Measurements from ENCODE around the gene RXFP3.
A peak's percentile ranks its signal among the peaks of the same experiment; 100 is the strongest.
"Not testable (repeated sequence)": the region's sequence is repeated elsewhere in the genome, so short reads cannot be mapped to it uniquely, and the experiment has no call there.

The RXFP3 gene

DNA sequence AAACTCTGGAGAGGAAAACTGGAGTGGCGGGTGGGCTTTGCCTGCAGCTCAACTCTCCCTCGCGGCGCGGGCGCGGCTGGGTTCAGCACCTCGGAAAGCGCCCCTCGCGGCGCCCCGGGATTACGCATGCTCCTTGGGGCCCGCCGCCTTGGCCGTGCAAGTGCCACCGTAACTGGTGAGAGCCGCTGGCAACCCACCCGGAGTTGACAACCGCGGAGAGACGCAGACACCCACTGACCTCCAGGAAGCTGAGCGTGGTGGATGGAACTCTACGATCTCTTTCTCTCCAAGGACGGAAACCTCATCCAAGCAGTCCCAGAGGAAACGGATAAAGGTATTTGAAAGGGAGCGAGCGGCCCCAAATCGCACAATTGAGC is 194 bp upstream of the RXFP3 start:
- peak; percentile 7 for DNase-seq

GRCh38 chr5:33937017-33937706 is 976 bp downstream of the RXFP3 start:
- no peak for DNase-seq

DNA sequence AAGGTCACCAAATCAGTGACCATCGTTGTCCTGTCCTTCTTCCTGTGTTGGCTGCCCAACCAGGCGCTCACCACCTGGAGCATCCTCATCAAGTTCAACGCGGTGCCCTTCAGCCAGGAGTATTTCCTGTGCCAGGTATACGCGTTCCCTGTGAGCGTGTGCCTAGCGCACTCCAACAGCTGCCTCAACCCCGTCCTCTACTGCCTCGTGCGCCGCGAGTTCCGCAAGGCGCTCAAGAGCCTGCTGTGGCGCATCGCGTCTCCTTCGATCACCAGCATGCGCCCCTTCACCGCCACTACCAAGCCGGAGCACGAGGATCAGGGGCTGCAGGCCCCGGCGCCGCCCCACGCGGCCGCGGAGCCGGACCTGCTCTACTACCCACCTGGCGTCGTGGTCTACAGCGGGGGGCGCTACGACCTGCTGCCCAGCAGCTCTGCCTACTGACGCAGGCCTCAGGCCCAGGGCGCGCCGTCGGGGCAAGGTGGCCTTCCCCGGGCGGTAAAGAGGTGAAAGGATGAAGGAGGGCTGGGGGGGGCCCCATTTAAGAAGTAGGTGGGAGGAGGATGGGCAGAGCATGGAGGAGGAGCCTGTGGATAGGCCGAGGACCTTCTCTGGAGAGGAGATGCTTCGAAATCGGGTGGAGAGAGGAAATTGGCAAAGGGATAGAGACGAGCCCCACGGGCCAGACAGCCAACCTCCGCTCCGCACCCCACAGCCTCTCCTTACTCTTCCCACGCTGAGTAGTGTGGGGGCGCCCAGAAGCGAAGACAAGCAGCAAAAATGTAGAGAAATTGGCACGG is 1.7 kb downstream of the RXFP3 start:
- DNase-seq, result no peak

- no peak for DNase-seq
Observed at GRCh38 chr5:33938507-33938796, 2.3 kb downstream of the RXFP3 start.

- DNase-seq, result no peak
Observed at GRCh38 chr5:33938881-33939280, 2.7 kb downstream of the RXFP3 start.

- no peak for DNase-seq
Observed at GRCh38 chr5:33939556-33940262, 3.5 kb downstream of the RXFP3 start.

- no peak for DNase-seq
Observed at GRCh38 chr5:33941090-33941489, 4.9 kb downstream of the RXFP3 start.

- DNase-seq, result no peak
Observed at GRCh38 chr5:33944543-33945132, 8.5 kb downstream of the RXFP3 start.

DNA sequence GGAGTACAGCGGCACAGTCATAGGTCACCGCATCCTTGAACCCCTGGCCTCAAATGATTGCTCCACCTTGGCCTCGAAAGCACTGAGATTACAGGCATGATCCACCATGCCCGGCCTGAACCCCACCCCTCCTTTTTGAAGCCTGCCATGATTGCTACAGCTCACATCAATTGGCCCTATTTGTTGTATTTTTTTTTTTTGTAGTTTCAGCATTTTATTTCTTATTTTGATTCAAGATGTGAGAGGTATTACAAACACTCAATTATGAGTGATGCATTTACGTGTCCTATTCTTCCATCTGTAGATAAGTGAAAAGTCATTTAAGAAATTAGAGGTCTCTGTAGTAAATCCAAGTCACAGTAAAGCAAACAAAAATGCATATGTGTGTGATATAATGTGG is 16.0 kb downstream of the RXFP3 start:
- DNase-seq, result not testable (repeated sequence)

DNA sequence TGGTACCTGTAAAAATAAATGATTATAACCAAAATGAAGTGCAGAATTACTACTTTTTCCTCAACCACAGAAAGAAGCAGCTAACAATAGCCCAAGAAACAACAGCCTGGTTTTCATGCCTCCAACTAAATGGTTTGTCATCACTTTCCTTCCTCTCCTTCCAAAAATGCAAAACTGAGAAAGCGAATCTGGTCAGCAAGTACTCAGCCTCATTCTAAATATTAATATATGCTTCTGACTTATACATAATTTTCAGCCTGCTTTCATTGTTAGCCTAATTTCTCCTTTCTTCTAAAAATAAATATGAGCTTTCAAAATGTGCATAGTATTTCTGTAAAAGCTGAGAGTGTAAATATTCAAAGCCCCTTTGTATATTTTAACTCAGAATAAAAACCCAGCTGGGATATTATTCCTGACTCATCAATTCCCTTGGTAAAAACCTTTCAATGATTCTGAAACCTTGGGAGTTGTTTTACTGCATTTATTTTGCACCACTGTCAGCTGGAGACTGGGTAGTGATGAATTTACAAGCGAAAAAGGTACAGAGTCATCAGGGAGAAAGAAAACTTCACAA is 21.5 kb downstream of the RXFP3 start:
- DNase-seq, result no peak

- no peak for DNase-seq
Observed at GRCh38 chr5:33958176-33958575, 22.0 kb downstream of the RXFP3 start.

DNA sequence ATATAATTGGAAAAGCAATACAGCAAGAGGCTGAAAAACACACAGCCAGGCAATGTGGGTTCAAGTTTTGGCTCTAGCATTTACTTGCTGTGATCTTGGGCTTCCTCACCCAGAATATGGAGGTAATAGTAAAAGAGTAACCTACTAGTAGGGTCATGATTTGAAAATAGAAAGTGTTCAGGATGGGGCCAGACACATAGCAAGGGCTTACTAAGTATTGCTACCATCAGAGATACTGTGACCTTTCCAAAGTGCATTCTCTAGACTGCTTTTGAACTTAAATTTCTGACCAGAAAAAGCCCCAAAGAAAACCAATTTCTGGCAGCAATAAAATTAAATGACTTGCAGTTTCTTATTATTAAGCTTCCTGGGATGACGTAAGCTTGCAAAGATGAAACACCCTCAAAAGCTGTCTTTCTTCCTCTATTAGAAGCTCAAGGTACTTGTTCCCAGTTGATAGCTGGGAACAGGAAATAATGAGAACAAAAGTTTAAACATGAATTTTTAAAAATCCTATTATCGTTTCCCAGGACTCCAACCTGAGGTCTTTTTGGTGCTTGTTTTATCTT is 28.0 kb downstream of the RXFP3 start:
- no peak for DNase-seq

GRCh38 chr5:33966805-33967204 is 30.6 kb downstream of the RXFP3 start:
- no peak for DNase-seq

- DNase-seq, result no peak
Observed at GRCh38 chr5:33968211-33969005, 32.2 kb downstream of the RXFP3 start.

DNA sequence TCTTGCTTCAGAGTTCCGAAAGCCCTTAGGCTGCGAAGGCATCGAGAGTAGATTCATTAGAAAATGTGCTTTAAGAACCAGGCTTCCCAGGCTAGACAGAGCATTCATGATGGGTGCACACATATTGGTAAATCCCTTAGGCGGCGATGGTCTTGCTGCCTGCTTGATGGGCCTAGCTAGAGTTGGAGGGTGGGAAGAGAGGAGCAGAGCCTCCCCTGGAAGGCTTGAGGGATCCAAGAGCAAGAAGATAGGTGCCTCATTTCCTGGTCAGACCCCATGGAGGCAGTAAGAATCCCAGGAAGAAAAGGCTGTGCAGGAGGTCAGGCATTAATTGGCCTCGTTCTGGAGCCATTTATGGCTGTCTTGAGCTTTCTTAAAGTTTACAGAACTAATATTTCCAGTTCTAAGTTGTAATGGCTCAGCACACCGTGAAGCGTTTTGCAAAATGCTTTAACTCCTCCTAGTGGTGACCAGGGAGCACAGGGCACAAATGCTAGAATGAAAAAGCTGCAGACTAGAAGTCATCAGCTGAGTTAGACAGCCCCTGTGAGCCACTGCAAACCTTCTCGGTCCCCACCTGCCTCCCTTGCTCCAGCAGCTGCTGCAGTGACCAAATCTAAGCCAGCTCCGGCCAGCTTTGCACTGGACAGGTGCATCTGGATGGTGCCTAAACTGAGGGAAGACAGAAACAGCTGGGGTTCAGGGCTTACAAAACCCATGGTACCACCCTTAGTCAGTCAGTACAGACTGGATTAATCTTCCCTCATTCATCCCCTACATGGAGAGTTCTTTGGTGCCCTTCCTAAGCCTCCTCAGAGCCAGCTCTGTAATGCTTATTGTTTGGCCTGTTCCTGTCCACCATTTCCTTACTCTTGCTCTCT is 33.6 kb downstream of the RXFP3 start:
- DNase-seq, result no peak

DNA sequence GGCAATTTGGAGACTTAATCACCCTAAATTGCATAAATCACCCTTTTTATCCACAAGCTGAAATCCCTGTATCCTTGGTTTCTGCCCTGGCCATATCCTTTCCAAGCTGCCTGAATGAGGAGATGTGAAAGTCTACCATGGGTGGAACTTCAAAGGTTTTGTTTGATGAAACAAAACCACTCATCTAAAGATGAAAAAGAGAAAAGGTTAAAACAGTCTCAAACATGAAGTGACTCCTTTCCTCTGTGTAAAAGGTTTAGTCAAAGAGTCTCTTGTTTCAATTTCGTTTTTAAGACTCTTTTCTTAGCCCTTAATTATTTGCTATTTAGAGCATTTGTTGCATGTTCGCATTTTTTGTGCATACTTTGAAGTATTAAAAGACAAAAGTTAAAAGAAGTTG is 37.1 kb downstream of the RXFP3 start:
- no peak for DNase-seq

DNA sequence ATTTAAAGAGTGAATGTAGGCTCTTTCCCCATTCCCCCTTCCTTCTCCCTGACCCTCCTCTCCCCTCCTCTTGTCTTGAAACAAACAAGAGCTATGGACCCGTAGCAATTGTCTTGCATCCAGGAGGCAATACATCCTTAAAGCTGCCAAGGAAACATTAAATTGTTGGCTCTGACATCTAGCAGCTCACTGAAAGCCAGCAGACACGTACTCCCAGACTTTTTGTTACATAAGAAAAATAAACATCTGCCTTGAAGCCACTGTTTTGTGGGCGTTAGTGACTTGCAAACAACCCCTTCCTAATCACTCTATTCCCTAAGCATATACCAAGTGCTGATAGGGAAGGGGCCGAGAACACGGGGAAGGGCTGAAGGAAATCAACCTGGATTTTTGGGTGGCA is 39.7 kb downstream of the RXFP3 start:
- no peak for DNase-seq

GRCh38 chr5:33976307-33976706 is 40.1 kb downstream of the RXFP3 start:
- DNase-seq, result no peak

DNA sequence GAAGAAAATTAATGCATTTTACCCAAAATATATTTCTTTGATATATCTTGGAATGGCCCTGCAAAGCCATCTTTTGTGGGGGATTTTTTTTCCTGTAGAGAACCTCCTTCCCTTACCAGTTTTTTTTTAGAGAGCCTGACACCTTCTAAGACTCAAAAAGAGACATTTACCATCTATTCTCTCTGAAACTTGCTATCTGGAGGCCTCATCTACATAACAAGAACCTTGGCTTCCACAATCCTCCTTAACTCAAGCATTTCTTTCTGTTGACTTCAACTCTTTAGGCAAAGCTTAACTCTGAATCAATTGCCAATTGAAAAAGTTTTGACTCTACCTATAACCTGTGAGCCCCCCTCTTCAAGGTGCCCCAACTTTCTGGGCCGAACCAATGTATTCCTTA is 42.1 kb downstream of the RXFP3 start:
- DNase-seq, result no peak

DNA sequence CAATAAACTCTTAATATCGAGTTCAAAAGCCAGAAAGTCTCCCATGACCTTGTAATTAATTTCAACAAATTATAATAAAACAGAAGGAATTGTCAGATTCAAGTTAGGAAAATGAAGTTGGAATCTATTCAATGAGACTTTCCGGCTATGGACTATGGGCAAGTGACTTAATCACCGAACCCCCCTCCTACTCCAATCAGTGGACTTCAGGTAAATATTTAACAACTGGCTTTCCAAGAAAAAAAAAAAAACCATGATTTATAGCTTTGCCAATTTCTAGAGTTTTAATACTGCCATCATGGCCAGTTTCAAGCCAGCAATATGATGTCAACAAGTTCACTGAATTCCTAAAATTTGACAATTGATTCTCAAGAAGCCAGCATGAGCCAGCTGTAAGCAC is 43.8 kb downstream of the RXFP3 start:
- no peak for DNase-seq

Data from activated effector memory CD4-positive, alpha-beta T cell treated with Interleukin-2 at 50 U/mL for 16 hours (primary cell).